Measurements from ENCODE around the gene CTBS. TPM values are rescaled to one million over a fixed set of nuclear protein-coding genes. Genes with fewer than 3 reads are reported as not detected.

The CTBS gene
- total and polyA plus RNA-seq, 8 donors, result 3.9 to 15.1 (median 12.8) TPM

DNA sequence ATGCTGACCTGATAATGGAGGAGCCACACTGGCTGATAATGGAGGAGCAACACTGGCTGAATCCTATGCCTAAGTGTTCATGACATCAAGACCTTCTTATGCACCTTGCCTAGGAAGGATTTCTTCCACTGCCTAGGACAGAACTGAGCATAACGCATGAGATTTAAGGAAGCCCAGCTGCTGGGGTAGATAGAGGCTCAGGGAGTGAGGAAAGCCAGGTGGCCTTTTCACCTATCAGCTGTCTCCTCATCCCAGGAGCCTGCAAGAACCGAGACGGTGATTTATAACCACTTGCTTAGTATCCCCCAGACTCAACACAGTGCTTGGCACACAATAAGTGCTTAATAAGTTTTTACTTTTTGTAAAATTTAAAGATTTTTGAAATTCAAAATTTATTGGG is 7.4 kb upstream of the CTBS start:
- Histone ChIP-seq H3K27me3 (no peaks in the 10 kb centered on the region), H3K9me3 (no peaks in the 10 kb centered on the region), H3K27ac (no peak overlapping the region), H3K4me1 (no peaks in the 10 kb centered on the region), H3K4me3 (no peak overlapping the region), H3K36me3 (no peaks in the 10 kb centered on the region)
- 94 to 96% methylated on average over 3 of the region's 3 CpGs for WGBS, 2 donors
- no peak for FAIRE-seq
- intact Hi-C loops (cut with DNase I), result no loop called here
- no peak for ATAC-seq
- no peak for DNase-seq
- no peak for TF ChIP-seq CTCF (IDR thresholded peaks at IDR 0.05)

- intact Hi-C loops (cut with DNase I), result no loop called here
- H3K4me1 ChIP-seq, result peaks cover 0 to 12% (median 8%) of the 10 kb centered on the region in 3 donors
- peaks cover 0 to 5% (median 0%) of the 10 kb centered on the region in 3 donors for H3K36me3 ChIP-seq
- DNase-seq, result no peak
- no peak for ATAC-seq
- H3K4me3 ChIP-seq, result peak overlapping the region in 3 of 4 donors; percentile 58 to 72 (median 71)
- TF ChIP-seq CTCF (IDR thresholded peaks at IDR 0.05), result no peak
- 43 to 50% methylated on average over 7 of the region's 7 CpGs for WGBS, 2 donors
- H3K27ac ChIP-seq, result peak overlapping the region in 2 of 4 donors; percentile 93 to 100
- no peak for FAIRE-seq
- no peaks in the 10 kb centered on the region for H3K9me3 ChIP-seq
- no peaks in the 10 kb centered on the region for H3K27me3 ChIP-seq
Observed at GRCh38 chr1:84574936-84575335, 696 bp upstream of the CTBS start.

GRCh38 chr1:84573481-84573966 is 716 bp downstream of the CTBS start:
- Histone ChIP-seq H3K27me3 (no peaks in the 10 kb centered on the region), H3K9me3 (no peaks in the 10 kb centered on the region), H3K4me1 (peaks cover 0 to 12% (median 8%) of the 10 kb centered on the region in 3 donors), H3K36me3 (peaks cover 0 to 5% (median 0%) of the 10 kb centered on the region in 3 donors), H3K27ac (peak overlapping the region; percentile 93 to 100 (median 98)), H3K4me3 (peak overlapping the region; percentile 58 to 86 (median 72))
- TF ChIP-seq CTCF (IDR thresholded peaks at IDR 0.05), result no peak
- 2% methylated on average over 5 of the region's 5 CpGs for WGBS, 2 donors
- no peak for DNase-seq
- intact Hi-C loops (cut with DNase I), result no loop called here
- no peak for FAIRE-seq
- peak in 3 of 4 donors; percentile 8 to 36 (median 16) for ATAC-seq

- TF ChIP-seq CTCF (IDR thresholded peaks at IDR 0.05), result no peak
- peaks cover 0 to 5% (median 0%) of the 10 kb centered on the region in 3 donors for H3K36me3 ChIP-seq
- intact Hi-C loops (cut with DNase I), result no loop called here
- H3K27me3 ChIP-seq, result no peaks in the 10 kb centered on the region
- no peak overlapping the region for H3K27ac ChIP-seq
- FAIRE-seq, result no peak
- no peak for DNase-seq
- H3K9me3 ChIP-seq, result no peaks in the 10 kb centered on the region
- ATAC-seq, result no peak
- WGBS, 2 donors, result 83% methylated on average over 2 of the region's 2 CpGs
- H3K4me1 ChIP-seq, result peaks cover 0 to 12% (median 8%) of the 10 kb centered on the region in 3 donors
- no peak overlapping the region for H3K4me3 ChIP-seq
Observed at GRCh38 chr1:84571150-84571535, 3.1 kb downstream of the CTBS start.

- Histone ChIP-seq H3K27ac (no peak overlapping the region), H3K4me3 (no peak overlapping the region), H3K36me3 (peaks cover 0 to 5% (median 0%) of the 10 kb centered on the region in 3 donors), H3K27me3 (no peaks in the 10 kb centered on the region), H3K4me1 (peaks cover 0 to 12% (median 8%) of the 10 kb centered on the region in 3 donors), H3K9me3 (no peaks in the 10 kb centered on the region)
- intact Hi-C loops (cut with DNase I), result no loop called here
- DNase-seq, result no peak
- no peak for TF ChIP-seq CTCF (IDR thresholded peaks at IDR 0.05)
- WGBS, 2 donors, result 88 to 93% methylated on average over 7 of the region's 7 CpGs
- no peak for ATAC-seq
- FAIRE-seq, result no peak
Observed at GRCh38 chr1:84570436-84571149, 3.6 kb downstream of the CTBS start.

Measured in pancreas (tissue), 10 donors.